ENCODE results near the gene MMAB. TPM values are rescaled to one million over a fixed set of nuclear protein-coding genes. Genes with fewer than 3 reads are reported as not detected.

The MMAB gene
- polyA plus RNA-seq, 2 of the 4 experiments (the other 2 are of a cell fraction): 26.1 to 36.8 TPM

- Histone ChIP-seq H3K4me3 (no peak overlapping the region), H3K27ac (no peak overlapping the region), H3K9me3 (no peaks in the 10 kb centered on the region), H3K4me1 (no peaks in the 10 kb centered on the region), H3K4me2 (no peak overlapping the region)
- CTCF ChIA-PET: interaction anchor here (0.9 to 2.9 kb wide), 4 partner anchors 9 to 162 kb away, joined by 3 to 37 read pairs (median 4); no protein-coding TSS in a partner anchor
- 28% methylated on average over 5 of the region's 5 CpGs for WGBS (ENCODE audit: missing lambda C conversion rate)
- POLR2A ChIA-PET: no interaction called here
- FAIRE-seq (no peak), DNase-seq (ENCODE audit: low read depth in 1 of 2, low spot score in 1 of 2) (peak; percentile 30 to 55), ATAC-seq (peak; percentile 58 to 80)
- TF ChIP-seq RAD21 (conservative IDR thresholded peaks at IDR 0.05 in 1 of 2, IDR thresholded peaks at IDR 0.05 in 1 of 2) (peak in 1 of 2 experiments; percentile 27; a peak in 1 of 5 replicates), RCOR1 (IDR thresholded peaks at IDR 0.05; ENCODE audit: low read depth, low read length) (no peak), CTCF (IDR thresholded peaks at IDR 0.05) (peak; percentile 27; the same call in 2 of the 3 replicates)
Observed at GRCh38 chr12:109612975-109613502, 39.7 kb upstream of the MMAB start.

- Histone ChIP-seq H3K4me1 (no peaks in the 10 kb centered on the region), H3K4me2 (no peak overlapping the region), H3K27ac (no peak overlapping the region), H3K4me3 (no peak overlapping the region), H3K9me3 (no peaks in the 10 kb centered on the region)
- WGBS (ENCODE audit: missing lambda C conversion rate): 43% methylated on average over 3 of the region's 3 CpGs
- ATAC-seq (no peak), FAIRE-seq (no peak), DNase-seq (ENCODE audit: low read depth in 1 of 2, low spot score in 1 of 2) (no peak)
- ChIA-PET POLR2A (no interaction called here), CTCF (interaction anchor here (2.0 to 2.9 kb wide), 2 partner anchors 8 to 13 kb away, joined by 6 to 37 read pairs; no protein-coding TSS in a partner anchor)
- TF ChIP-seq ZC3H11A (IDR thresholded peaks at IDR 0.05) (no peak), CBX8 (IDR thresholded peaks at IDR 0.05) (no peak), PHF8 (IDR thresholded peaks at IDR 0.05; ENCODE audit: borderline replicate concordance, low read depth) (no peak), CEBPB (IDR thresholded peaks at IDR 0.05) (no peak), FOXS1 (CRISPR knock-in tag; IDR thresholded peaks at IDR 0.05) (no peak), HDAC2 (IDR thresholded peaks at IDR 0.05) (no peak), KDM5A (IDR thresholded peaks at IDR 0.05) (no peak), EHMT2 (IDR thresholded peaks at IDR 0.05; ENCODE audit: low read depth) (no peak), FOSB (CRISPR knock-in tag; IDR thresholded peaks at IDR 0.05) (no peak)
Observed at GRCh38 chr12:109612003-109612402, 38.7 kb upstream of the MMAB start.

- FAIRE-seq: no peak
Observed at GRCh38 chr12:109611223-109611622, 37.9 kb upstream of the MMAB start.

GRCh38 chr12:109610523-109610922, 37.2 kb upstream of the MMAB start:
- ChIA-PET POLR2A (no interaction called here), CTCF (interaction anchor here (0.7 to 5.8 kb wide), 3 partner anchors 13 to 165 kb away, joined by 3 to 54 read pairs (median 6); no protein-coding TSS in a partner anchor)
- Histone ChIP-seq H3K9me3 (no peaks in the 10 kb centered on the region), H3K27ac (no peak overlapping the region), H3K4me1 (no peaks in the 10 kb centered on the region), H3K4me3 (no peak overlapping the region), H3K4me2 (no peak overlapping the region)
- FAIRE-seq (no peak), ATAC-seq (no peak), DNase-seq (ENCODE audit: low read depth in 1 of 2, low spot score in 1 of 2) (no peak)
- TF ChIP-seq CTCF (IDR thresholded peaks at IDR 0.05) (no peak), ESRRA (IDR thresholded peaks at IDR 0.05; ENCODE audit: borderline replicate concordance, low read length) (no peak), MAX (IDR thresholded peaks at IDR 0.05) (no peak), ZC3H11A (IDR thresholded peaks at IDR 0.05) (no peak), MAFK (IDR thresholded peaks at IDR 0.05; ENCODE audit: partially characterized antibody) (no peak), RCOR1 (IDR thresholded peaks at IDR 0.05; ENCODE audit: low read depth, low read length) (no peak), CEBPB (IDR thresholded peaks at IDR 0.05) (no peak)
- 24% methylated on average over 4 of the region's 4 CpGs for WGBS (ENCODE audit: missing lambda C conversion rate)

More at GRCh38 chr12:109611223-109611622, 37.9 kb upstream of the MMAB start:
- DNase-seq (ENCODE audit: low read depth in 1 of 2, low spot score in 1 of 2) (no peak), ATAC-seq (no peak)
- CTCF ChIA-PET: interaction anchor here (1.7 to 5.8 kb wide), 2 partner anchors 13 to 164 kb away, joined by 6 to 54 read pairs; no protein-coding TSS in a partner anchor
- TF ChIP-seq RARB (CRISPR knock-in tag; IDR thresholded peaks at IDR 0.05) (no peak), FOXS1 (CRISPR knock-in tag; IDR thresholded peaks at IDR 0.05) (no peak)
- WGBS (ENCODE audit: missing lambda C conversion rate): 46% methylated on average over 10 of the region's 10 CpGs
- no peaks in the 10 kb centered on the region for H3K9me3 ChIP-seq
- H3K4me3 ChIP-seq: no peak overlapping the region
- H3K4me2 ChIP-seq: no peak overlapping the region
- H3K4me1 ChIP-seq: no peaks in the 10 kb centered on the region
- no peak overlapping the region for H3K27ac ChIP-seq
- POLR2A ChIA-PET: no interaction called here
